PC-3 (cell line): Measurements from ENCODE around the gene RASL10A.

Experiments used
- CTCF ChIP-seq: fragments of 300-600 bp; sonication (generic); conservative IDR thresholded peaks from 2 replicates; pipeline ENCODE4 v1.5.1; 2017; ENCODE audit warnings: antibody characterized with exemption, low read depth, mild to moderate bottlenecking, low read length
- EZH2 ChIP-seq: fragments of 300-600 bp; sonication (generic); IDR thresholded peaks from one replicate; pipeline ENCODE4 v1.6.1; 2017; ENCODE audit warnings: antibody characterized with exemption, mild to moderate bottlenecking, low read length; ENCODE audit not compliant: unreplicated experiment
- EZH2phosphoT487 ChIP-seq: fragments of 300-600 bp; sonication (generic); IDR thresholded peaks from 2 replicates; pipeline ENCODE4 v1.6.1; 2018; ENCODE audit warnings: mild to moderate bottlenecking, antibody characterized with exemption, low read length, borderline replicate concordance

DNA sequence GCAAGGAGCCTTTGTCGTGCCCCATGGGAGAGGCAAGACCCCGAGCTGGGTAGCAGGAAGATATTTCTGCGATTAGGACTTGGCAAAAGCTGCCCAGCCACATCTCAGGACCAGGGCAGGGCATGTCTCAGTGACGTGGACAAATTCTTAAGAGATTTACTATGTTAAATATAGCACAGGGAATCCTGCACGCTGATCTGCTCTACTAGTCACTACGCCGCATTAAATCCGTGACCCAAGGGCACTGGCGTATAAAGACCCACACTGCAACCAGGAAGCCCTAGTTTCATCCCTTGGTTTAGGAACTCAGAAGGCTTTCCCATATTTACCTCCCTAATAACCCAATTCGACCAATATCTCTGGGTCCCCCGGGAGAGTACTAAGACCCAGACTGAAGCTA, 37.8 kb upstream of the RASL10A start:
- TF ChIP-seq CTCF (no peak), EZH2 (no peak), EZH2phosphoT487 (no peak)
